Stimulated activated naive CD8-positive, alpha-beta T cell treated with anti-CD3 and anti-CD28 coated beads, Interleukin-15, amount 100 ng/mL, for 72 hours (primary cell): ENCODE results near the gene KAT5.
"Not testable (repeated sequence)": the region's sequence is repeated elsewhere in the genome, so short reads cannot be mapped to it uniquely, and the experiment has no call there.

Source experiments
- ATAC-seq: fragments of 150-1000 bp; cut with Tn5 transposase; 2 replicates; pipeline ENCODE4 v1.10.0; 2021; ENCODE audit warnings: mild to moderate bottlenecking, moderate library complexity
- DNase-seq, 2 donors: peaks; one replicate each; pipeline ENCODE4 v3.0.0; 2021 to 2022
- H3K27ac Mint-ChIP-seq, 2 donors: one replicate each; pipeline ENCODE4 v1.8.0; 2022; ENCODE audit warnings: mild to moderate bottlenecking in 2 of 2, mixed read lengths in 2 of 2, moderate library complexity in 2 of 2
- H3K27me3 Mint-ChIP-seq: one replicate; pipeline ENCODE4 v1.8.0; 2022; ENCODE audit warnings: mixed read lengths
- H3K4me1 Mint-ChIP-seq: one replicate; pipeline ENCODE4 v1.8.0; 2022; ENCODE audit warnings: mild to moderate bottlenecking, mixed read lengths
- H3K4me3 Mint-ChIP-seq, 2 donors: one replicate each; pipeline ENCODE4 v1.8.0; 2022; ENCODE audit warnings: mild to moderate bottlenecking in 2 of 2, mixed read lengths in 2 of 2, moderate library complexity in 1 of 2
- H3K9me3 Mint-ChIP-seq, 2 donors: one replicate each; pipeline ENCODE4 v1.8.0; 2022; ENCODE audit warnings: mixed read lengths in 2 of 2

KAT5 gene

DNA sequence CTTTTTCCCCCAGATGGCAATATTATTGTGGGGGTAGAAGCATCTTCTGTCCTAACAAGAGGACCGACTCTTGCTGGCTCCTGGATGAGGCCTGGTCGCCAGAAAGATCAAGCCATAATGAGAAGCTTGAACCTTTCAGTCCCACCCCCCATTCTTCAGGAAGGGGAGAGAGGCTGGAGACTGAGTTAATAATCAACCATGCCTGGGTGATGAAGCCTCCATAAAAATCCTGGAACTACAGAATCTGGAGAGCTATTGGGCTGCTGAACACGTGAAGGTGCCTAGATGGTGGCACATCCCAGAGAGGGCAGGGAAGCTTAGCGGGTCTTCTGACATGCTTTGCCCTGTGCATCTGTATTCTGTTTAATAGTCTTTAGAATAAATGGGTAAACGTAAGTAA lies 52.4 kb downstream of the KAT5 start:
- H3K4me1 Mint-ChIP-seq = peaks cover under 1% of the 10 kb centered on the region
- no peaks in the 10 kb centered on the region for H3K9me3 Mint-ChIP-seq
- H3K27ac Mint-ChIP-seq = no peak overlapping the region
- ATAC-seq (no peak), DNase-seq (no peak)
- H3K27me3 Mint-ChIP-seq = peaks cover 15% of the 10 kb centered on the region
- H3K4me3 Mint-ChIP-seq = no peak overlapping the region

DNA sequence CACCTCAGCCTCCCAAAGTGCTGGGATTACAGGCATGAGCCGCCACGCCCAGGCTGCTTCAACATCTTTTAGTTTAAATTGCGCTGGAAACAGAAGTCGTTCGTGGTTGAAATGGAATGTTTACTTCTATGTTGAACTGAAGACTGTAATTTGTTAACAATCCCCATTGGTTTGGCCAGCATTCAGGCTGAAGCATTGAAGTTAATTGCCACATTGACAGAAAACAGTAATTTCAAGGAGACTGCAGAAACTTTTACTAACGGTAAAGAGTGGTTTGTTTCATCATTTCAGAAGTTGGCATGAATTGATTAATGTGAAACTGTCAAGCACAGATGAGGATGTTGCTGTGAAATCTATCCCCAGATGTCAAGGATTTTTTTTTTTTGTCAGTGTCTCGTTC lies 54.5 kb downstream of the KAT5 start:
- ATAC-seq (no peak), DNase-seq (no peak)
- Mint-ChIP-seq H3K27ac (no peak overlapping the region), H3K4me3 (no peak overlapping the region), H3K9me3 (no peaks in the 10 kb centered on the region), H3K4me1 (peaks cover 8% of the 10 kb centered on the region), H3K27me3 (no peaks in the 10 kb centered on the region)

DNA sequence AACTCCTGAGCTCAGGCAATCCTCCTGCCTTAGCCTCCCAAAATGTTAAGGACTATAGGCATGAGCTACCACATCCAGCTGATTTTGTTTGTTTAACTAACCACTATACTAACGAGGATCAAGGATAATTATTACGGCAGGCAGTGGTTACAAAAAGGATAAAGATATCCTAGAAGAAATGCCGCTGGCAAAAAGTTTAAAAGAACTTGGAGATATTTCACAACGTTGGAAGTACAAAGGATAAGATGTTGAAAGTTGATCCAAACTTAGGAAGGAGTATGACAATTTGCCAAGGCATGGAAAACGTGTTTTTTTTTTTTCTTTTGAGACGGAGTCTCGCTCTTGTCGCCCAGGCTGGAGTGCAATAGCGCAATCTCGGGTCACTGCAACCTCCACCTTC lies 55.4 kb downstream of the KAT5 start:
- H3K27ac Mint-ChIP-seq = no peak overlapping the region
- H3K4me3 Mint-ChIP-seq = no peak overlapping the region
- DNase-seq = no peak
- ATAC-seq = no peak
- no peaks in the 10 kb centered on the region for H3K27me3 Mint-ChIP-seq
- H3K4me1 Mint-ChIP-seq = peaks cover 8% of the 10 kb centered on the region
- H3K9me3 Mint-ChIP-seq = no peaks in the 10 kb centered on the region

DNA sequence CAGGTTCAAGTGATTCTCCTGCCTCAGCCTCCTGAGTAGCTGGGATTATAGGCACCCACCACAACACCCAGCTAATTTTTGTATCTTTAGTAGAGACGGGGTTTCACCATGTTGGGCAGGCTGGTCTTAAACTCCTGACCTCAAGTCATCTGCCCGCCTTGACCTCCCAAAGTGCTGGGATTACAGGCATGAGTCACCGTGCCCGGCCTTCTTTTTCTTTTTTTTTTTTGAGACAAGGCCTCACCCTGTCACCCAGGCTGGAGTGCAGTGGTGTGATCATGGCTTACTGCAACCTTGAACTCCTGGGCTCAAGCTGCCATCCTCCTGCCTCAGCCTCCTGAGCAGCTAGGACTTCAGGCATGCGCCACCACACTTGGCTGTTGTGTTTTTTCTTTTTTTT lies 55.8 kb downstream of the KAT5 start:
- H3K27me3 Mint-ChIP-seq, DNase-seq, ATAC-seq, H3K4me1 Mint-ChIP-seq, H3K4me3 Mint-ChIP-seq, H3K9me3 Mint-ChIP-seq, H3K27ac Mint-ChIP-seq: not testable (repeated sequence)
